GM21786 (cell line): ENCODE results near the gene YPEL3.

ENCODE experiments used
- ATAC-seq: cut with Tn5 transposase; IDR thresholded peaks from one replicate; pipeline ENCODE4 v1.9.1; 2021; ENCODE audit not compliant: unreplicated experiment

YPEL3 gene

GRCh38 chr16:30091474-30092372 lies 4.3 kb downstream of the YPEL3 start, which contains the start of gene TBX6:
Gene TBX6, minus strand, starts transcription at chr16:30091924. Its CDS starts 731 bp downstream, at chr16:30091193.
- peak; percentile 55 for ATAC-seq

GRCh38 chr16:30090610-30091331 lies 5.2 kb downstream of the YPEL3 start:
- no peak for ATAC-seq

- no peak for ATAC-seq
Observed at GRCh38 chr16:30088832-30089624, 7.0 kb downstream of the YPEL3 start.

GRCh38 chr16:30088237-30088831 lies 7.7 kb downstream of the YPEL3 start:
- no peak for ATAC-seq

- ATAC-seq, result no peak
Observed at GRCh38 chr16:30087181-30087898, 8.7 kb downstream of the YPEL3 start.

- no peak for ATAC-seq
Observed at GRCh38 chr16:30086291-30087140, 9.5 kb downstream of the YPEL3 start.

- no peak for ATAC-seq
Observed at GRCh38 chr16:30085820-30086219, 10.2 kb downstream of the YPEL3 start.

- no peak for ATAC-seq
Observed at GRCh38 chr16:30085247-30085646, 10.8 kb downstream of the YPEL3 start.

GRCh38 chr16:30084816-30085159 lies 11.2 kb downstream of the YPEL3 start:
- no peak for ATAC-seq

- no peak for ATAC-seq
Observed at GRCh38 chr16:30084096-30084815, 11.8 kb downstream of the YPEL3 start.

GRCh38 chr16:30083216-30084055 lies 12.6 kb downstream of the YPEL3 start:
- no peak for ATAC-seq

- no peak for ATAC-seq
Observed at GRCh38 chr16:30082545-30083090, 13.4 kb downstream of the YPEL3 start.

GRCh38 chr16:30079480-30079879 lies 16.5 kb downstream of the YPEL3 start:
- ATAC-seq, result no peak

- ATAC-seq, result no peak
Observed at GRCh38 chr16:30078744-30079143, 17.3 kb downstream of the YPEL3 start.

GRCh38 chr16:30077656-30078055 lies 18.4 kb downstream of the YPEL3 start:
- no peak for ATAC-seq

- no peak for ATAC-seq
Observed at GRCh38 chr16:30076276-30076791, 19.7 kb downstream of the YPEL3 start.
